Keratinocyte (primary cell): ENCODE measurements around the gene DOCK1.

Experiments
- EZH2 ChIP-seq: IDR thresholded peaks from one replicate; pipeline ENCODE4 v1.6.1; 2012; ENCODE audit warnings: inconsistent platforms, mild to moderate bottlenecking, low read length, moderate library complexity
- TF ChIP-seq, protein P1 (sequence below), 3 experiments: IDR thresholded peaks in 1 of 3; conservative IDR thresholded peaks in 1 of 3; optimal IDR thresholded peaks in 1 of 3; 2 replicates in 2 of 3; 3 replicates in 1 of 3; pipeline versions ENCODE3 to v1.5.1; 2011; ENCODE audit warnings: low read length in 3 of 3, mild to moderate bottlenecking in 3 of 3, moderate library complexity in 2 of 3, control low read depth in 1 of 3, inconsistent platforms in 1 of 3; ENCODE audit not compliant: insufficient read depth in 2 of 3; ENCODE audit errors: extremely low read depth in 1 of 3

DNA sequence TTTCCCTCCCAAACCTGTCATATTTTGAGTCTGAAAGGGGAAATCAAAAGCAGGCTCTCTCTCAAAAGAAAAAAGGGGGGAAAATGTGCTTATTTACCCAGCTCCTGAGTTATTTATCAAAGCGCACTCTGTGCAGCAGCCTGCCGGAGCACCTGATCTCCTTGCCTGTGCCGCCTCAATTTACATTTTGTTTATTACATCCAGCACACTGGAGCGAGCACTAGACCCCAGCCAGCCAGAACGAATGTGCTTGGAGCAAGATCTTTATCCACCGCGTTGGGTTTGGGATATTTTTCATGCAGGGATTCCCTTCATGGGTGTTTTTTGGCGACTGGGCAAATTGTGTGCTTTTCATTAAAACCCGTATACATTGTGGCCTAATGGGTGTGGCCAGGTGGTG lies 453.1 kb downstream of the DOCK1 start:
- TF ChIP-seq, protein P1, sequence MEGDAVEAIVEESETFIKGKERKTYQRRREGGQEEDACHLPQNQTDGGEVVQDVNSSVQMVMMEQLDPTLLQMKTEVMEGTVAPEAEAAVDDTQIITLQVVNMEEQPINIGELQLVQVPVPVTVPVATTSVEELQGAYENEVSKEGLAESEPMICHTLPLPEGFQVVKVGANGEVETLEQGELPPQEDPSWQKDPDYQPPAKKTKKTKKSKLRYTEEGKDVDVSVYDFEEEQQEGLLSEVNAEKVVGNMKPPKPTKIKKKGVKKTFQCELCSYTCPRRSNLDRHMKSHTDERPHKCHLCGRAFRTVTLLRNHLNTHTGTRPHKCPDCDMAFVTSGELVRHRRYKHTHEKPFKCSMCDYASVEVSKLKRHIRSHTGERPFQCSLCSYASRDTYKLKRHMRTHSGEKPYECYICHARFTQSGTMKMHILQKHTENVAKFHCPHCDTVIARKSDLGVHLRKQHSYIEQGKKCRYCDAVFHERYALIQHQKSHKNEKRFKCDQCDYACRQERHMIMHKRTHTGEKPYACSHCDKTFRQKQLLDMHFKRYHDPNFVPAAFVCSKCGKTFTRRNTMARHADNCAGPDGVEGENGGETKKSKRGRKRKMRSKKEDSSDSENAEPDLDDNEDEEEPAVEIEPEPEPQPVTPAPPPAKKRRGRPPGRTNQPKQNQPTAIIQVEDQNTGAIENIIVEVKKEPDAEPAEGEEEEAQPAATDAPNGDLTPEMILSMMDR (optimal IDR thresholded peaks at IDR 0.05 in 1 of 3, IDR thresholded peaks at IDR 0.05 in 1 of 3, conservative IDR thresholded peaks at IDR 0.05 in 1 of 3; ENCODE audit: extremely low read depth in 1 of 3, insufficient read depth in 2 of 3, low read length in 3 of 3): no peak
- TF ChIP-seq EZH2: no peak
